Mesenchymal stem cell (in vitro differentiated cells and primary cell): ENCODE measurements around the gene ACOX2.
A peak's percentile ranks its signal among the peaks of the same experiment; 100 is the strongest.

Experiments
- DNase-seq: peaks from one replicate; pipeline ENCODE4 v3.0.0-alpha.2; 2013
- H2AFZ ChIP-seq: one replicate; pipeline ENCODE4 v1.6.1; 2013; ENCODE audit warnings: low read depth, mild to moderate bottlenecking, control low read depth, inconsistent platforms, low read length, moderate library complexity
- H2AK5ac ChIP-seq: 2 replicates; pipeline ENCODE4 v1.6.1; 2013; ENCODE audit warnings: low read length, moderate library complexity, mild to moderate bottlenecking, inconsistent platforms; ENCODE audit not compliant: severe bottlenecking
- H2BK120ac ChIP-seq: one replicate; pipeline ENCODE4 v1.6.1; 2013; ENCODE audit warnings: low read depth, mild to moderate bottlenecking, inconsistent platforms, low read length, moderate library complexity
- H2BK12ac ChIP-seq, 2 experiments: one replicate each; pipeline ENCODE4 v1.6.1; 2013; ENCODE audit warnings: inconsistent platforms in 2 of 2, low read length in 2 of 2, mild to moderate bottlenecking in 2 of 2, moderate library complexity in 2 of 2, control low read depth in 1 of 2
- H2BK15ac ChIP-seq: one replicate; pipeline ENCODE4 v1.6.1; 2013; ENCODE audit warnings: mild to moderate bottlenecking, low read depth, inconsistent platforms; ENCODE audit not compliant: poor library complexity, severe bottlenecking
- H2BK5ac ChIP-seq: 2 replicates; pipeline ENCODE4 v1.6.1; 2013; ENCODE audit warnings: low read depth, mild to moderate bottlenecking, low read length, control low read depth, inconsistent platforms; ENCODE audit not compliant: poor library complexity, severe bottlenecking
- H3K14ac ChIP-seq, 2 experiments: one replicate each; pipeline ENCODE4 v1.6.1; 2013; ENCODE audit warnings: inconsistent platforms in 2 of 2, low read length in 2 of 2, control low read depth in 1 of 2, mild to moderate bottlenecking in 1 of 2, moderate library complexity in 1 of 2
- H3K18ac ChIP-seq, 2 experiments: one replicate each; pipeline ENCODE4 v1.6.1; 2013; ENCODE audit warnings: inconsistent platforms in 2 of 2, low read length in 2 of 2, control low read depth in 1 of 2, low read depth in 1 of 2, mild to moderate bottlenecking in 1 of 2
- H3K23ac ChIP-seq, 2 experiments: one replicate each; pipeline ENCODE4 v1.6.1; 2013; ENCODE audit warnings: inconsistent platforms in 2 of 2, low read length in 2 of 2, mild to moderate bottlenecking in 2 of 2, moderate library complexity in 2 of 2, control low read depth in 1 of 2
- H3K27ac ChIP-seq: 2 replicates; pipeline ENCODE4 v1.5.1; 2013; ENCODE audit warnings: mild to moderate bottlenecking, moderate library complexity, low read length, control low read depth, inconsistent platforms; ENCODE audit not compliant: poor library complexity, severe bottlenecking
- H3K27me3 ChIP-seq, 2 experiments: 2 replicates each; pipeline versions ENCODE4 v1.6.1 to v1.7.0; 2013; ENCODE audit warnings: low read length in 2 of 2, mild to moderate bottlenecking in 2 of 2, moderate library complexity in 2 of 2, control low read depth in 1 of 2, inconsistent platforms in 1 of 2; ENCODE audit not compliant: control insufficient read depth in 1 of 2, insufficient read depth in 1 of 2
- H3K36me3 ChIP-seq, 2 experiments: 2 replicates each; pipeline versions ENCODE4 v1.6.1 to v1.7.0; 2013; ENCODE audit warnings: low read length in 2 of 2, control low read depth in 1 of 2, inconsistent platforms in 1 of 2, low read depth in 1 of 2, mild to moderate bottlenecking in 1 of 2; ENCODE audit not compliant: insufficient read depth in 2 of 2, control insufficient read depth in 1 of 2
- H3K4ac ChIP-seq, 2 experiments: one replicate each; pipeline ENCODE4 v1.6.1; 2013; ENCODE audit warnings: inconsistent platforms in 2 of 2, low read length in 2 of 2, mild to moderate bottlenecking in 2 of 2, moderate library complexity in 2 of 2, control low read depth in 1 of 2, low read depth in 1 of 2
- H3K4me1 ChIP-seq: 2 replicates; pipeline ENCODE4 v1.6.1; 2013; ENCODE audit warnings: low read depth, low read length, control low read depth; ENCODE audit not compliant: control insufficient read depth, insufficient read depth
- H3K4me2 ChIP-seq: 2 replicates; pipeline ENCODE4 v1.6.1; 2013; ENCODE audit warnings: low read length, mild to moderate bottlenecking, inconsistent platforms; ENCODE audit not compliant: poor library complexity, severe bottlenecking
- H3K4me3 ChIP-seq, 2 experiments: 2 replicates each; pipeline versions ENCODE4 v1.5.1 to v1.7.0; 2013; ENCODE audit warnings: low read length in 2 of 2, mild to moderate bottlenecking in 2 of 2, control low read depth in 1 of 2, low read depth in 1 of 2; ENCODE audit not compliant: insufficient read depth in 1 of 2
- H3K79me1 ChIP-seq: replicated peaks from 2 replicates; pipeline ENCODE4 v1.6.1; 2013; ENCODE audit warnings: mild to moderate bottlenecking, control low read depth, low read length, inconsistent platforms; ENCODE audit not compliant: poor library complexity, severe bottlenecking
- H3K9ac ChIP-seq: 2 replicates; pipeline ENCODE4 v1.7.0; 2013; ENCODE audit warnings: mild to moderate bottlenecking, low read length, moderate library complexity
- H3K9me3 ChIP-seq: 2 replicates; pipeline ENCODE4 v1.7.0; 2013; ENCODE audit warnings: mild to moderate bottlenecking, low read length; ENCODE audit not compliant: control insufficient read depth
- H4K8ac ChIP-seq: one replicate; pipeline ENCODE4 v1.6.1; 2013; ENCODE audit warnings: inconsistent platforms, mild to moderate bottlenecking, low read length, moderate library complexity
- H4K91ac ChIP-seq: one replicate; pipeline ENCODE4 v1.6.1; 2013; ENCODE audit warnings: mild to moderate bottlenecking, low read length, inconsistent platforms
- WGBS: methylation state at CpG from one replicate; pipeline ENCODE4 v1.1.7; 2013; ENCODE audit warnings: mixed read lengths; 5-methylcytosine and 5-hydroxymethylcytosine counted together

ACOX2 gene

GRCh38 chr3:58508437-58508836, 28.6 kb downstream of the ACOX2 start:
- H2AFZ ChIP-seq, result no peak overlapping the region
- H2BK15ac ChIP-seq, result no peak overlapping the region
- no peak overlapping the region for H3K4me2 ChIP-seq
- H3K9me3 ChIP-seq, result no peaks in the 10 kb centered on the region
- 51% methylated on average over 6 of the region's 6 CpGs for WGBS
- no peak for DNase-seq
- H3K79me1 ChIP-seq, result no peaks in the 10 kb centered on the region
- H3K36me3 ChIP-seq, result peaks cover 0 to 85% of the 10 kb centered on the region in 2 experiments
- H2AK5ac ChIP-seq, result no peak overlapping the region
- no peaks in the 10 kb centered on the region for H3K4me1 ChIP-seq
- H4K8ac ChIP-seq, result no peak overlapping the region
- no peak overlapping the region for H3K4ac ChIP-seq
- H2BK5ac ChIP-seq, result no peak overlapping the region
- H3K23ac ChIP-seq, result no peak overlapping the region
- H3K27ac ChIP-seq, result no peak overlapping the region
- no peak overlapping the region for H3K4me3 ChIP-seq
- no peak overlapping the region for H3K14ac ChIP-seq
- H3K9ac ChIP-seq, result no peak overlapping the region
- no peak overlapping the region for H3K18ac ChIP-seq
- no peak overlapping the region for H2BK12ac ChIP-seq
- H3K27me3 ChIP-seq, result no peaks in the 10 kb centered on the region
- H4K91ac ChIP-seq, result no peak overlapping the region
- no peak overlapping the region for H2BK120ac ChIP-seq

GRCh38 chr3:58507356-58508078, 29.5 kb downstream of the ACOX2 start:
- no peak overlapping the region for H2BK12ac ChIP-seq
- H4K8ac ChIP-seq, result no peak overlapping the region
- no peaks in the 10 kb centered on the region for H3K27me3 ChIP-seq
- no peak overlapping the region for H2AK5ac ChIP-seq
- no peak overlapping the region for H3K18ac ChIP-seq
- no peak overlapping the region for H3K4me2 ChIP-seq
- H2BK15ac ChIP-seq, result no peak overlapping the region
- no peak overlapping the region for H3K27ac ChIP-seq
- H3K4me3 ChIP-seq, result no peak overlapping the region
- no peak overlapping the region for H2AFZ ChIP-seq
- H3K14ac ChIP-seq, result no peak overlapping the region
- H3K4me1 ChIP-seq, result no peaks in the 10 kb centered on the region
- no peak overlapping the region for H4K91ac ChIP-seq
- H2BK120ac ChIP-seq, result no peak overlapping the region
- H2BK5ac ChIP-seq, result no peak overlapping the region
- peaks cover 0 to 82% of the 10 kb centered on the region in 2 experiments for H3K36me3 ChIP-seq
- DNase-seq, result no peak
- no peak overlapping the region for H3K9ac ChIP-seq
- no peaks in the 10 kb centered on the region for H3K9me3 ChIP-seq
- no peaks in the 10 kb centered on the region for H3K79me1 ChIP-seq
- no peak overlapping the region for H3K23ac ChIP-seq
- 92% methylated on average over 1 of the region's 2 CpGs for WGBS
- H3K4ac ChIP-seq, result no peak overlapping the region

- Histone ChIP-seq H3K79me1 (peaks cover 11% of the 10 kb centered on the region), H3K9me3 (no peaks in the 10 kb centered on the region)
Observed at GRCh38 chr3:58502872-58503271, 34.1 kb downstream of the ACOX2 start.

GRCh38 chr3:58497097-58497496, 39.9 kb downstream of the ACOX2 start:
- peaks cover 23% of the 10 kb centered on the region for H3K79me1 ChIP-seq
- H3K23ac ChIP-seq, result no peak overlapping the region
- H4K8ac ChIP-seq, result no peak overlapping the region
- no peak overlapping the region for H3K27ac ChIP-seq
- H2BK12ac ChIP-seq, result no peak overlapping the region
- no peaks in the 10 kb centered on the region for H3K27me3 ChIP-seq
- no peak overlapping the region for H3K4ac ChIP-seq
- no peak overlapping the region for H2AK5ac ChIP-seq
- no peak overlapping the region for H2BK15ac ChIP-seq
- 29% methylated on average over 1 of the region's 1 CpG for WGBS
- no peak for DNase-seq
- H3K4me3 ChIP-seq, result no peak overlapping the region
- peaks cover 0 to 16% of the 10 kb centered on the region in 2 experiments for H3K36me3 ChIP-seq
- no peak overlapping the region for H2BK5ac ChIP-seq
- no peak overlapping the region for H2BK120ac ChIP-seq
- H3K14ac ChIP-seq, result no peak overlapping the region
- no peak overlapping the region for H3K4me2 ChIP-seq
- no peak overlapping the region for H2AFZ ChIP-seq
- peaks cover 3% of the 10 kb centered on the region for H3K4me1 ChIP-seq
- no peak overlapping the region for H3K18ac ChIP-seq
- no peaks in the 10 kb centered on the region for H3K9me3 ChIP-seq
- H4K91ac ChIP-seq, result no peak overlapping the region
- peak overlapping the region; percentile 29 for H3K9ac ChIP-seq

More at GRCh38 chr3:58502872-58503271, 34.1 kb downstream of the ACOX2 start:
- DNase-seq, result no peak
- Histone ChIP-seq H2BK15ac (no peak overlapping the region), H4K8ac (no peak overlapping the region), H3K4me1 (no peaks in the 10 kb centered on the region), H2AK5ac (no peak overlapping the region), H2BK120ac (no peak overlapping the region), H3K4me2 (no peak overlapping the region), H3K4ac (no peak overlapping the region), H3K9ac (no peak overlapping the region), H3K23ac (no peak overlapping the region), H3K36me3 (peaks cover 0 to 66% of the 10 kb centered on the region in 2 experiments), H3K18ac (no peak overlapping the region), H4K91ac (no peak overlapping the region), H2BK12ac (no peak overlapping the region), H2AFZ (no peak overlapping the region), H3K27ac (no peak overlapping the region), H2BK5ac (no peak overlapping the region), H3K14ac (no peak overlapping the region), H3K4me3 (no peak overlapping the region), H3K27me3 (no peaks in the 10 kb centered on the region)
- WGBS, result 100% methylated on average over 1 of the region's 1 CpG
